Coronary artery (tissue), 2 donors: ENCODE results near the gene CD28.

Experiments used
- DNase-seq: peaks from one replicate; pipeline ENCODE4 v3.0.0-alpha.2; 2017; ENCODE audit warnings: low spot score
- H3K27ac ChIP-seq, 2 donors: fragments of 200-600 bp; sonication (generic); one replicate each; pipeline ENCODE4 v1.5.1; 2016 to 2019
- H3K4me3 ChIP-seq: fragments of 200-600 bp; sonication (generic); 2 replicates; pipeline ENCODE4 v1.5.1; 2016; ENCODE audit warnings: mild to moderate bottlenecking, moderate library complexity
- TF ChIP-seq, protein P1 (sequence below): fragments of 200-600 bp; sonication (generic); IDR thresholded peaks from one replicate; pipeline ENCODE4 v1.5.1; 2019; ENCODE audit warnings: antibody characterized with exemption

The CD28 gene

DNA sequence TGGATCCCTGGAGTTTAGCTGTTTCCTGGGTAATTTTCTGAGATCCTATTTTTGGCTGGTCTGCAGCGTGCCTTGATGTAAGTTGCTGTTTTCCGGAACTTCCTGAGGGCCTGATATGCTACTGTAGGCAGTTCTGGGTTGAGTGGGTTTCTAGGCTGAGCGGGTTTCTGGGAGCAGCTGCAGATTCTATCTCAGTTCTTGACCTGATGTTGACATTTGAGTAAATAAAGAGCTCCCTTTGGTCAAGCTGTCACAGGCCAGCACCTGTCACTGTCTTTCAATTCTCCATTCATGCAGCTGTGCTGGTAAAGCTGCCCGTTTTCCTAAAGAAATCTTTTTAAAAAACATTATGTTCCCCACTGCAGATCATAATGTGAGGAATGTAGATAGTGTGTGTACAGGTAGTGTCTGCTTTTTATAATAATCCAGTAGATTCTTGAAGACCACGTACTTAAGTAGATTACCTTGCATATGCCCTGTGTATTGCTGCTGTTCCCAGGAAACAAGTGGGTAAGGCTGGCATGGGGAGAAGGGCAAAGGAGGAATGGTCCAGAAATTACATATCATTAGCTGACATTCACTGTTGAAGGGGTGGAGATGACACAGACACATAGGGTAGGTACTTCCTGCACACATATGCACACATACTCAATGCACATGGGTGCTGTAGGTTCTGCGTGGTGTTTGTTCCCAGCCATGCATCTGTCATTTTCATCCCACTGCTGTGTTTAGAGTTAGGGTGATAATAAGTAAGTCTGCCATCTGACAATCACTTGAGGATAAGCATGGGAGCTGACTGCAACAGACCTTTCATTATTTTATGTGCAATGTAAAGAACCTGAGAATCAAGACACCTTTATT is 25.9 kb downstream of the CD28 start:
- TF ChIP-seq, protein P1, sequence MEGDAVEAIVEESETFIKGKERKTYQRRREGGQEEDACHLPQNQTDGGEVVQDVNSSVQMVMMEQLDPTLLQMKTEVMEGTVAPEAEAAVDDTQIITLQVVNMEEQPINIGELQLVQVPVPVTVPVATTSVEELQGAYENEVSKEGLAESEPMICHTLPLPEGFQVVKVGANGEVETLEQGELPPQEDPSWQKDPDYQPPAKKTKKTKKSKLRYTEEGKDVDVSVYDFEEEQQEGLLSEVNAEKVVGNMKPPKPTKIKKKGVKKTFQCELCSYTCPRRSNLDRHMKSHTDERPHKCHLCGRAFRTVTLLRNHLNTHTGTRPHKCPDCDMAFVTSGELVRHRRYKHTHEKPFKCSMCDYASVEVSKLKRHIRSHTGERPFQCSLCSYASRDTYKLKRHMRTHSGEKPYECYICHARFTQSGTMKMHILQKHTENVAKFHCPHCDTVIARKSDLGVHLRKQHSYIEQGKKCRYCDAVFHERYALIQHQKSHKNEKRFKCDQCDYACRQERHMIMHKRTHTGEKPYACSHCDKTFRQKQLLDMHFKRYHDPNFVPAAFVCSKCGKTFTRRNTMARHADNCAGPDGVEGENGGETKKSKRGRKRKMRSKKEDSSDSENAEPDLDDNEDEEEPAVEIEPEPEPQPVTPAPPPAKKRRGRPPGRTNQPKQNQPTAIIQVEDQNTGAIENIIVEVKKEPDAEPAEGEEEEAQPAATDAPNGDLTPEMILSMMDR = no peak
- DNase-seq = no peak
- Histone ChIP-seq H3K4me3 (no peak overlapping the region), H3K27ac (no peak overlapping the region)

DNA sequence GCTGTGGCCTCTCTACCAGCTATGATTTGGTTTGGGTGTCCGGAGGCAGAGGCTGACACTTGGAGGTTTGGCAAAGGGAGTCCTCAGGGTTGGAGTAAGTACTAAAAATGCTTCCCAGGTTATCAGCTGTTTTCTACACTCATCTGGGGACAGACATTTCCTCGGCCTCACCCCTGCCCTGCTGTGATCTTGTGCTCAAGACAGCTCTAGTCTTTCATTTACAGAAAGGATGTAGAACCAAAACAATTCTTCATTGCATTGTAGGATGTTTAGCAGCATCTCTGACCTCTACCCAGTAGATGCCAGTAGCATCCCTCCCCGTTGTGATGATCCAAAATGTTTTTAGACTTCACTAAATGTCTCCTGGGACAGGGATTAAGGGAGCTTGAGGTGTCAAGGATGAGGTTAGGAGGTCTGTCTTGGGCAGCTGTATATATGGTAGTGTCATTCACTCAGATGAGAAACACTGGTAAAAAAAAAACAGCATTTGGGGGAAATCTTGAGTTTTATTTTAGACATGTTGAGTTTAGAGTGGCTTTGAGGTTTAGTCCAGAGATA is 26.6 kb downstream of the CD28 start:
- Histone ChIP-seq H3K27ac (no peak overlapping the region), H3K4me3 (no peak overlapping the region)
- TF ChIP-seq, protein P1 = no peak
- no peak for DNase-seq

DNA sequence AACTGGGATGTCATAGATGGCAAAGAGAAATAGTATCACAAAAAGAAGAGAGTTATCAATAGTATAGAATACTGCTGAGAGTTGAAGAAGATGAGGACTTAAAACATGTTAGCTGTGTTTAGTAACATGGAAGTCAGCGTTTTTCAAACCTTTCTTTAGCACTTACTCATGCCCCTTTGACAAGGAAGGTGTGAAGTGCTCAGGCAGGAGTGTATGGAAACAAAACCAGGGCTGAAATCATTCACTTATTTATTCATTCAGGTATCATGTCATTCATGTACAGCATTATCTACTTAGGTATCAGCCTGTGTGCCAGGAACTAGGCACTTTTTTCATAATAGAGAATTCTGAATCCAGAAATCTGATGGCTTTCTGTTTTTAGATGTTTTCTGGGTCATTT is 27.2 kb downstream of the CD28 start:
- H3K4me3 ChIP-seq = no peak overlapping the region
- no peak overlapping the region for H3K27ac ChIP-seq
- TF ChIP-seq, protein P1 = no peak
- no peak for DNase-seq

DNA sequence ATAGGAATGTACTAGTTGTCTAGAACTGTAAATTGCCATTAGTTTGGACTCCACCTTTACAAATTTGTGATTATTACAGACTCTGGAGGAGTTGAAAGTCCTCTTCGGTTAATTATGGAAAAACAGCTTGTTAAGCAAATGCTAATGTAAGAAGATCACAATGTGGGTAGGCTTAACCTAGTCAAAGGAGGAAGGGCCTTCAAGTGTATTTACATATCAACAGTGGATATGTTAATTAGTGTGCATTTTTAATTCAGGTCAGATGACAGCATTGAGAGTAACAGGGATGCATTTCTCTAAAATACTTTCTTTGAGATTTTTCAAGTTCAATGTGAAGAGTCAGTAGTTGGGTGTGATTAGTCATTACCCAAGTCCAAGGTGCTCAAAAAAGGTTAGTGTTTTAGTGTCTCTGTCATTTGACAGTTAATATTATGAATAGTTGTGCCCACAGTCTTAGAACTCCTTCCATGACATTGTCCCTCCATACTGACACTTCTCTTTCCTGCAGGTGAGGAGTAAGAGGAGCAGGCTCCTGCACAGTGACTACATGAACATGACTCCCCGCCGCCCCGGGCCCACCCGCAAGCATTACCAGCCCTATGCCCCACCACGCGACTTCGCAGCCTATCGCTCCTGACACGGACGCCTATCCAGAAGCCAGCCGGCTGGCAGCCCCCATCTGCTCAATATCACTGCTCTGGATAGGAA is 28.0 kb downstream of the CD28 start:
- TF ChIP-seq, protein P1 = no peak
- DNase-seq = no peak
- Histone ChIP-seq H3K4me3 (no peak overlapping the region), H3K27ac (no peak overlapping the region)

DNA sequence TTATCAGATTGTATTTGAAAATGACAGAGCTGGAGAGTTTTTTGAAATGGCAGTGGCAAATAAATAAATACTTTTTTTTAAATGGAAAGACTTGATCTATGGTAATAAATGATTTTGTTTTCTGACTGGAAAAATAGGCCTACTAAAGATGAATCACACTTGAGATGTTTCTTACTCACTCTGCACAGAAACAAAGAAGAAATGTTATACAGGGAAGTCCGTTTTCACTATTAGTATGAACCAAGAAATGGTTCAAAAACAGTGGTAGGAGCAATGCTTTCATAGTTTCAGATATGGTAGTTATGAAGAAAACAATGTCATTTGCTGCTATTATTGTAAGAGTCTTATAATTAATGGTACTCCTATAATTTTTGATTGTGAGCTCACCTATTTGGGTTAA is 30.9 kb downstream of the CD28 start:
- H3K27ac ChIP-seq = no peak overlapping the region
- TF ChIP-seq, protein P1 = no peak
- DNase-seq = no peak
- H3K4me3 ChIP-seq = no peak overlapping the region

DNA sequence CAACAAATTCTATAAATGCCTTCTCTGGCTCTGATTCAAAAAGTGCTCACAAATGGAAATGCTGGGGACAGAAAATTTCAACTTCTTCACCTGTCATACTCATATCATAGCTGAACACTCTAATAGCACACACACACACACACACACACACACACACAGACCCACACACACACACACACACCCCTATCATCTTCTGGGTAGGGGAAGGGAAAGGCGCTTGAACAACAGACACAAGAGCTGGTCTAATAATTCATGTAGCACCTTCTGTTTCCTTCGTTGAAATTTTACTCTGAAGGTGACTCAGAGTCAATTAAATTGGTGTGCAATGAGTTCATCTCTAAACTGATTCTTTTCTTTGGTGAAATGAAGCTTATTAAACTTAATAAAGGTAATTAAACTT is 32.9 kb downstream of the CD28 start:
- DNase-seq = no peak
- TF ChIP-seq, protein P1 = no peak
- H3K4me3 ChIP-seq = no peak overlapping the region
- no peak overlapping the region for H3K27ac ChIP-seq
